PC-9 (cell line): ENCODE results near the gene UGT2B7. TPM values are rescaled to one million over a fixed set of nuclear protein-coding genes. Genes with fewer than 3 reads are reported as not detected.

Experiments
- BruUV-seq: library from RNA; stranded (reverse); fragments of 400-500 nt; replicated peaks from 2 replicates; lab custom pipeline; 2021; lab: Mats Ljungman, UMichigan
- CTCF ChIA-PET: fragments of 300-600 bp; sonication (Branson Sonifier 250); formaldehyde crosslinking; loops from one replicate; lab custom pipeline; 2022; ENCODE audit warnings: antibody characterized with exemption; lab: Charles Lee
- POLR2A ChIA-PET: fragments of 300-600 bp; sonication (Branson Sonifier 250); formaldehyde crosslinking; loops from one replicate; lab custom pipeline; 2022; ENCODE audit warnings: antibody characterized with exemption; ENCODE audit not compliant: unreplicated experiment; lab: Charles Lee
- DNase-seq, 2 experiments: peaks; one replicate each; pipeline versions ENCODE4 v3.0.0 to v3.0.0-alpha.2; 2015 to 2022; ENCODE audit warnings: mixed read lengths in 1 of 2
- H2AFZ ChIP-seq: fragments of 200-600 bp; sonication (generic); 2 replicates; pipeline ENCODE4 v1.8.1; 2017; ENCODE audit warnings: antibody characterized with exemption
- H3F3A ChIP-seq: fragments of 200-600 bp; sonication (generic); 2 replicates; pipeline ENCODE4 v1.8.1; 2017; ENCODE audit warnings: antibody characterized with exemption, mild to moderate bottlenecking, low read depth; ENCODE audit not compliant: insufficient read depth
- H3K27ac ChIP-seq: fragments of 200-600 bp; sonication (generic); 2 replicates; pipeline ENCODE4 v1.6.1; 2016; ENCODE audit warnings: mixed run types
- H3K27me3 ChIP-seq: fragments of 200-600 bp; sonication (generic); 2 replicates; pipeline ENCODE4 v1.6.1; 2016; ENCODE audit warnings: low read depth, mixed run types; ENCODE audit not compliant: insufficient read depth
- H3K36me3 ChIP-seq: fragments of 200-600 bp; sonication (generic); 2 replicates; pipeline ENCODE4 v1.6.1; 2016; ENCODE audit warnings: low read depth, mixed run types
- H3K4me1 ChIP-seq: fragments of 200-600 bp; sonication (generic); replicated peaks from 2 replicates; pipeline ENCODE4 v1.6.1; 2016; ENCODE audit warnings: mixed run types; ENCODE audit not compliant: insufficient read depth
- H3K4me2 ChIP-seq: fragments of 200-600 bp; sonication (generic); 2 replicates; pipeline ENCODE4 v1.6.1; 2017; ENCODE audit warnings: mixed run types
- H3K4me3 ChIP-seq: fragments of 200-600 bp; sonication (generic); 2 replicates; pipeline ENCODE4 v1.6.1; 2016; ENCODE audit warnings: mixed run types
- H3K79me2 ChIP-seq: fragments of 200-600 bp; sonication (generic); 2 replicates; pipeline ENCODE4 v1.6.1; 2017; ENCODE audit warnings: low read depth, mixed run types
- H3K9me2 ChIP-seq: fragments of 200-600 bp; sonication (generic); 2 replicates; pipeline ENCODE4 v1.8.1; 2017; ENCODE audit warnings: mild to moderate bottlenecking; ENCODE audit not compliant: insufficient read depth
- H3K9me3 ChIP-seq: fragments of 200-600 bp; sonication (generic); 2 replicates; pipeline ENCODE4 v1.8.1; 2016; ENCODE audit warnings: low read depth; ENCODE audit not compliant: insufficient read depth
- H4K20me1 ChIP-seq: fragments of 200-600 bp; sonication (generic); 2 replicates; pipeline ENCODE4 v1.8.1; 2017; ENCODE audit not compliant: insufficient read depth
- CTCF ChIP-seq: fragments of 200-600 bp; sonication (generic); conservative IDR thresholded peaks from 2 replicates; pipeline ENCODE4 v1.6.1; 2017; ENCODE audit warnings: mixed run types, antibody characterized with exemption, mild to moderate bottlenecking, moderate library complexity
- EZH2 ChIP-seq: fragments of 200-600 bp; sonication (generic); IDR thresholded peaks from 2 replicates; pipeline ENCODE4 v1.8.0; 2017; ENCODE audit warnings: antibody characterized with exemption, low read depth
- intact Hi-C: fragments of 100-400 bp; cut with micrococcal nuclease; formaldehyde crosslinking; loops from one replicate; pipeline ENCODE4 v1.10.0; 2022; ENCODE audit not compliant: unreplicated experiment
- total RNA-seq: library from RNA; stranded (reverse); gene quantifications from 2 replicates; pipeline ENCODE4 v1.2.3, GENCODE V29; 2021

UGT2B7 gene
- total RNA-seq, 1 experiment from 2014 or later: not detected

GRCh38 chr4:69056150-69056549 lies 40.1 kb upstream of the UGT2B7 start:
- no peaks in the 10 kb centered on the region for H3K27me3 ChIP-seq
- DNase-seq: no peak
- H3K9me2 ChIP-seq: no peaks in the 10 kb centered on the region
- ChIA-PET POLR2A (no interaction called here), CTCF (no interaction called here)
- H3F3A ChIP-seq: no peaks in the 10 kb centered on the region
- H3K79me2 ChIP-seq: no peaks in the 10 kb centered on the region
- no peaks in the 10 kb centered on the region for H3K36me3 ChIP-seq
- no TSS peak for BruUV-seq
- H3K27ac ChIP-seq: no peak overlapping the region
- H3K4me1 ChIP-seq: no peaks in the 10 kb centered on the region
- intact Hi-C loops: no loop called here
- no peak for TF ChIP-seq EZH2
- TF ChIP-seq CTCF: no peak
- H4K20me1 ChIP-seq: no peaks in the 10 kb centered on the region
- no peaks in the 10 kb centered on the region for H3K9me3 ChIP-seq
- H3K4me2 ChIP-seq: no peak overlapping the region
- no peak overlapping the region for H3K4me3 ChIP-seq
- no peak overlapping the region for H2AFZ ChIP-seq

GRCh38 chr4:69056921-69057550 lies 39.2 kb upstream of the UGT2B7 start:
- H3K9me3 ChIP-seq: no peaks in the 10 kb centered on the region
- no peak overlapping the region for H3K27ac ChIP-seq
- no peaks in the 10 kb centered on the region for H4K20me1 ChIP-seq
- POLR2A ChIA-PET: no interaction called here
- H3K4me1 ChIP-seq: no peaks in the 10 kb centered on the region
- no peaks in the 10 kb centered on the region for H3K36me3 ChIP-seq
- TF ChIP-seq CTCF: no peak
- no peak for TF ChIP-seq EZH2
- H3K4me2 ChIP-seq: no peak overlapping the region
- CTCF ChIA-PET: no interaction called here
- H3K4me3 ChIP-seq: no peak overlapping the region
- no peaks in the 10 kb centered on the region for H3K9me2 ChIP-seq
- H2AFZ ChIP-seq: no peak overlapping the region
- no peaks in the 10 kb centered on the region for H3F3A ChIP-seq
- intact Hi-C loops: no loop called here
- H3K79me2 ChIP-seq: no peaks in the 10 kb centered on the region
- no peak for DNase-seq
- BruUV-seq: no TSS peak
- H3K27me3 ChIP-seq: no peaks in the 10 kb centered on the region

- BruUV-seq: no TSS peak
- Histone ChIP-seq H4K20me1 (no peaks in the 10 kb centered on the region), H2AFZ (0 out of 2 replicates have a peak overlapping the region, but pooled peaks have one; percentile 27), H3K27me3 (no peaks in the 10 kb centered on the region), H3K79me2 (no peaks in the 10 kb centered on the region), H3F3A (no peaks in the 10 kb centered on the region), H3K27ac (no peak overlapping the region), H3K4me3 (no peak overlapping the region), H3K4me1 (no peaks in the 10 kb centered on the region), H3K4me2 (no peak overlapping the region), H3K9me3 (no peaks in the 10 kb centered on the region), H3K36me3 (no peaks in the 10 kb centered on the region), H3K9me2 (no peaks in the 10 kb centered on the region)
- POLR2A ChIA-PET: interaction anchor here (0.6 to 0.7 kb wide), 2 partner anchors 471 to 623 kb away, joined by 6 to 7 read pairs; no protein-coding TSS in a partner anchor
- CTCF ChIA-PET: no interaction called here
- intact Hi-C loops: no loop called here
- no peak for DNase-seq
- no peak for TF ChIP-seq EZH2
- no peak for TF ChIP-seq CTCF
Observed at GRCh38 chr4:69057620-69058409, 38.5 kb upstream of the UGT2B7 start.
